Chondrocyte (in vitro differentiated cells): ENCODE results near the gene MAD1L1. TPM values are rescaled to one million over a fixed set of nuclear protein-coding genes. Genes with fewer than 3 reads are reported as not detected.

ENCODE experiments used
- DNase-seq: peaks from one replicate; pipeline ENCODE4 v3.0.0; 2021; ENCODE audit warnings: mixed read lengths, low spot score
- H3K27ac Mint-ChIP-seq: one replicate; pipeline ENCODE4 v1.8.0; 2021; ENCODE audit warnings: mild to moderate bottlenecking, moderate library complexity, mixed read lengths; ENCODE audit not compliant: unreplicated experiment
- H3K27me3 Mint-ChIP-seq: 2 replicates; pipeline ENCODE4 v1.8.0; 2021; ENCODE audit warnings: low read depth, mixed read lengths
- H3K36me3 Mint-ChIP-seq: 2 replicates; pipeline ENCODE4 v1.8.0; 2021; ENCODE audit warnings: low read depth, mixed read lengths
- H3K4me1 Mint-ChIP-seq: 2 replicates; pipeline ENCODE4 v1.8.0; 2021; ENCODE audit warnings: low read depth, mild to moderate bottlenecking, mixed read lengths
- H3K4me3 Mint-ChIP-seq: one replicate; pipeline ENCODE4 v1.8.0; 2021; ENCODE audit warnings: mild to moderate bottlenecking, moderate library complexity, mixed read lengths; ENCODE audit not compliant: unreplicated experiment
- H3K9me3 Mint-ChIP-seq: 2 replicates; pipeline ENCODE4 v1.8.0; 2021; ENCODE audit warnings: low read depth, mixed read lengths
- total RNA-seq: library from RNA; stranded (reverse); gene quantifications from 3 replicates; pipeline ENCODE4 v1.2.1, GENCODE V29; 2021
- TF ChIP-seq, protein P1 (sequence below): fragments of 200-600 bp; sonication (generic); IDR thresholded peaks from 2 replicates; pipeline ENCODE4 v1.5.0; 2021; ENCODE audit warnings: antibody characterized with exemption, mild to moderate bottlenecking, moderate library complexity

The MAD1L1 gene
- total RNA-seq, 1 donor from 2014 or later: 22.7 TPM

DNA sequence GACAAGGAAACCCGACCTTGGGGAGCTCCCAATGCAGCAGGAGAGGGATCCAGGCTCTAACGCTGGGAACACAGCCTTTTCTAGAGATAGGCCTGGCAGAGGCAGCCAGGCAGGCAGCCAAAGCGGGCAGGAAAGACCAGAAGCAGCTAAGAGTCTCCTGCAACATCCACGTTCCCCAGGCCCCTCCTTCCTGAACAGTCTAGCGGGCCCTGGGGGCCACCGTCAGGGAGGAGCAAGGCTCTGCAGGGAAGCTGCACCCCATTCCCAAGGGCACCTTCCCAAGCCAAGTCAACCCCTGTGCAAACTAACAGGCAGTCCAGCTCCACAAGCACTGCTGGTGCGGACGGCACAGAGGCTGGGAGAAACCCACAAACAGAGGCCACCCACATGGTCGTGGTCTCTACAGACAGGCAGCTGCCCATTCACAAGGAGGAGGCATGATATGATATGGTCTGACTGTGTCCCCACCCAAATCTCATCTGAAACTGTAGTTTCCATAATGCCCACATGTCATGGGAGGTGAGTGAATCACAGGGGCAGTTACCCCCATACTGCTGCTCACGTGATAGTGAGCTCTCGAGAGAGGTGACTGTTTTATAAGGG, 115.7 kb downstream of the MAD1L1 start:
- Mint-ChIP-seq H3K36me3 (peaks cover 2% of the 10 kb centered on the region), H3K4me1 (peaks cover 37% of the 10 kb centered on the region), H3K9me3 (no peaks in the 10 kb centered on the region), H3K27ac (no peak overlapping the region), H3K27me3 (no peaks in the 10 kb centered on the region), H3K4me3 (no peak overlapping the region)
- no peak for DNase-seq
- TF ChIP-seq, protein P1, sequence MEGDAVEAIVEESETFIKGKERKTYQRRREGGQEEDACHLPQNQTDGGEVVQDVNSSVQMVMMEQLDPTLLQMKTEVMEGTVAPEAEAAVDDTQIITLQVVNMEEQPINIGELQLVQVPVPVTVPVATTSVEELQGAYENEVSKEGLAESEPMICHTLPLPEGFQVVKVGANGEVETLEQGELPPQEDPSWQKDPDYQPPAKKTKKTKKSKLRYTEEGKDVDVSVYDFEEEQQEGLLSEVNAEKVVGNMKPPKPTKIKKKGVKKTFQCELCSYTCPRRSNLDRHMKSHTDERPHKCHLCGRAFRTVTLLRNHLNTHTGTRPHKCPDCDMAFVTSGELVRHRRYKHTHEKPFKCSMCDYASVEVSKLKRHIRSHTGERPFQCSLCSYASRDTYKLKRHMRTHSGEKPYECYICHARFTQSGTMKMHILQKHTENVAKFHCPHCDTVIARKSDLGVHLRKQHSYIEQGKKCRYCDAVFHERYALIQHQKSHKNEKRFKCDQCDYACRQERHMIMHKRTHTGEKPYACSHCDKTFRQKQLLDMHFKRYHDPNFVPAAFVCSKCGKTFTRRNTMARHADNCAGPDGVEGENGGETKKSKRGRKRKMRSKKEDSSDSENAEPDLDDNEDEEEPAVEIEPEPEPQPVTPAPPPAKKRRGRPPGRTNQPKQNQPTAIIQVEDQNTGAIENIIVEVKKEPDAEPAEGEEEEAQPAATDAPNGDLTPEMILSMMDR: no peak

DNA sequence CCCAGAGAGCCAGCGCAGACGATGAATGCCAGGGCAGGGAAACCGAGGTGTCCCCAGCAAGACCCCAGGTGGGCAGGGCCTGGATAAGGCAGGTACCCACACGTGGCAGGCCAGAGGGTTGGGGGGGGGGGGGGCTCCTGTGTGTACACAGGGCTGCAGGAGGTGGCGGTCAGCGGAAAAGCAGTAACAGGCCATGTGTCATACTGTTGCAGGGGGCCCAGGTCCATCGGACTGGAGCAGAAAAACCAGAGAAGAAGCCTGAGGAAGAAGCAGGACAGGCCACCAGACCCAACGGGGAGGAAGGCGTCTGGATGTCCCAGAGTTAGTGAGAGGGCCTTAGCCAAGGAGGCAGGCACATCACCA, 116.3 kb downstream of the MAD1L1 start:
- TF ChIP-seq, protein P1: no peak
- Mint-ChIP-seq H3K27ac (no peak overlapping the region), H3K36me3 (peaks cover 2% of the 10 kb centered on the region), H3K4me1 (peaks cover 38% of the 10 kb centered on the region), H3K9me3 (no peaks in the 10 kb centered on the region), H3K4me3 (no peak overlapping the region), H3K27me3 (no peaks in the 10 kb centered on the region)
- DNase-seq: no peak

DNA sequence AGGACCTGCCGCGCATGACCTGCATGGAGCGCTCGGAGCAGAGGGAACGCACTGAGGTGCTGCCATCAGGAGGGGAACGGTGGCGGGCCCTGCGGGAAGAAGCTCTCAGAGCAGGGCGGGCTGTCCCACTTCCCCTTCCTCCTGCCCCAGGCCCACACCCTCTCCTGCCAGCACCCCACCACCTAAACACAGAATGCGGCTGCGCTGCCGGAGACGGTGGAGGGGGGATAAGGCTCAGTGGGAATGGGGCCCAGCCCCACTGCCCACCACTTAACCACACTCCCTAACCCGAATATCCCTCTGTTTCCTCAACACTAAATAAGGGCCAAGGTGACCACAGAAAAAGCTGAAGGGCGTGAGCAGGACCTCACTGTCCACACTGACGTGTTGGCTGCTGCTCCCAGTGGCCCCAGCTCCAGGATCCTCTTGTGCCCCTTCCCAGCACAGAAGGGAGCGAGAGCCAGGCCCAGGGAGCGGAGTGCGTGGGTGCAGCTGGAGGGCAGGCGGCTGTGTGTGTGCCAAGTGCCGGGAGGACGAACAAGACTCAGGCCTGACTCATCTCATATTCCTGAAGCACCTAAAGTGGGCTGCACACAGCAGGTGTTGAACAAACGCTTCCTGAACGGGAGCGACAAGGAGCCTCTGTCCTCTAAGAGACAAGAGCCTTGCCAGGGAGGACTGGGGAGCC, 116.8 kb downstream of the MAD1L1 start:
- peaks cover 2% of the 10 kb centered on the region for H3K36me3 Mint-ChIP-seq
- peaks cover 44% of the 10 kb centered on the region for H3K4me1 Mint-ChIP-seq
- no peaks in the 10 kb centered on the region for H3K9me3 Mint-ChIP-seq
- no peak for DNase-seq
- TF ChIP-seq, protein P1: no peak
- H3K27me3 Mint-ChIP-seq: no peaks in the 10 kb centered on the region
- H3K4me3 Mint-ChIP-seq: no peak overlapping the region
- no peak overlapping the region for H3K27ac Mint-ChIP-seq

DNA sequence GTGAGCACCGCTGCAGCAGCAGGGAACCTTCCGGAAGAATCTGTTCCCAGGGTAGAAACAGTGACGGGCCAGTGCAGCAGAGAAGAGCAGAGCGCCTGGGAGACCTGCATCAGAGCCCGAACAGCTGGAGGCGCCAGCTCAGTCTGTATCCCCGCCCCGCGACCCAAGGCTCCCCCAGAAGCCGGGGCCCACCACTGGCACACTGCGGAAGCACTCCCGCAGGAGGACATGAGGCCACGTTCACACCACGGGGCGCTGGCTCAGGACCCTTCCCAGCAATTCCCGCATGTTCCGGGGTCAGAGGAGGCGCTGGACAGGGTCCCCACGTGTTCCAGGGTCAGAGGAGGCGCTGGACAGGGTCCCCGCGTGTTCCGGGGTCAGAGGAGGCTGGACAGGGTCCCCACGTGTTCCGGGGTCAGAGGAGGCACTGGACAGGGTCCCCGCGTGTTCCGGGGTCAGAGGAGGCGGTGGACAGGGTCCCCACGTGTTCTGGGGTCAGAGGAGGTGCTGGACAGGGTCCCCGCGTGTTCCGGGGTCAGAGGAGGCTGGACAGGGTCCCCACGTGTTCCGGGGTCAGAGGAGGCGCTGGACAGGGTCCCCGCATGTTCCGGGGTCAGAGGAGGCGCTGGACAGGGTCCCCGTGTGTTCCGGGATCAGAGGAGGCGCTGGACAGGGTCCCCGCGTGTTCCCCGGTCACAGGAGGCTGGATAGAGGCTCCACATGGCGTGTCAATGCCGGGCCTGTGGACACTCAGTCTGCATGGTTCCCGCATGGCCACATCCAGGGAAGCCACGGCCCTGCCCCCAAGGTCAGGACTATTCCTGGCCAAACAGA, 117.6 kb downstream of the MAD1L1 start:
- Mint-ChIP-seq H3K36me3 (peaks cover 4% of the 10 kb centered on the region), H3K4me3 (no peak overlapping the region), H3K27me3 (no peaks in the 10 kb centered on the region), H3K27ac (no peak overlapping the region), H3K4me1 (peaks cover 51% of the 10 kb centered on the region), H3K9me3 (no peaks in the 10 kb centered on the region)
- DNase-seq: no peak
- TF ChIP-seq, protein P1: no peak

DNA sequence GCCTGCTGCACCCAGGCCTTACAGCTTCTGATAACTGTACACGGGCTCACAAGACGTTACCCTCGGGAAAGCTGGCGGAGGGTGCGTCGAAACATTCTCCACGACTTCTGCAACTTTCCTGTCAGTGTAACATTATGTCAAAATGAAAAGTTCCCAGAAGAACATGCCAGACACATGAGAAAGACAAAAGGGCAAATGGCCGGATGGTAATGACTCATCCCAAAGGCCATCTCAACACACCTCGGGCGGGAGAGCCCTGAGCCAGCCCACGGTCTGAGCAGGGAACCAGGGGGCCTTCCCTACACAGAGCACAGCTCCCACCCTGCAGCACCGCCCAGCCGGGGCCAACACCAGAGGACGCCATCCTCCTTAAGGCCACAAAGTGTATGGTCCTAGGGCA, 118.7 kb downstream of the MAD1L1 start:
- Mint-ChIP-seq H3K4me3 (no peak overlapping the region), H3K4me1 (peaks cover 62% of the 10 kb centered on the region), H3K36me3 (peaks cover 3% of the 10 kb centered on the region), H3K27ac (no peak overlapping the region), H3K9me3 (no peaks in the 10 kb centered on the region), H3K27me3 (no peaks in the 10 kb centered on the region)
- TF ChIP-seq, protein P1: peak; percentile 22
- DNase-seq: no peak
